GM23248 (cell line): ENCODE results near the gene NAPSA.

ENCODE experiments used
- EZH2 ChIP-seq: fragments of 200-600 bp; sonication (generic); IDR thresholded peaks from 2 replicates; pipeline ENCODE4 v1.6.1; 2018; ENCODE audit warnings: antibody characterized with exemption, mild to moderate bottlenecking; ENCODE audit not compliant: insufficient read depth, poor library complexity, severe bottlenecking
- EZH2phosphoT487 ChIP-seq: fragments of 200-600 bp; sonication (generic); IDR thresholded peaks from 2 replicates; pipeline ENCODE4 v1.6.1; 2018; ENCODE audit warnings: antibody characterized with exemption, moderate library complexity, mild to moderate bottlenecking, low read depth; ENCODE audit not compliant: insufficient read depth

GRCh38 chr19:50410109-50410508, 44.7 kb upstream of the NAPSA start:
- no peak for TF ChIP-seq EZH2
- TF ChIP-seq EZH2phosphoT487: no peak
